SK-N-MC (cell line): ENCODE results near the gene KCNG2.

Experiments used
- EZH2 ChIP-seq: fragments of 200-600 bp; sonication (generic); IDR thresholded peaks from one replicate; pipeline ENCODE4 v1.6.1; 2017; ENCODE audit warnings: antibody characterized with exemption
- POLR2AphosphoS5 ChIP-seq: IDR thresholded peaks from 2 replicates; pipeline ENCODE4 v1.6.1; 2012; ENCODE audit warnings: mild to moderate bottlenecking, low read depth, low read length, borderline replicate concordance

- no peak for TF ChIP-seq POLR2AphosphoS5
- TF ChIP-seq EZH2 = no peak
These were observed 50.5 kb downstream of the KCNG2 start for GRCh38 chr18:79848294-79848578.
